Measurements from ENCODE around the gene EIF4ENIF1. TPM values are rescaled to one million over a fixed set of nuclear protein-coding genes. Genes with fewer than 3 reads are reported as not detected.
A peak's percentile ranks its signal among the peaks of the same experiment; 100 is the strongest.

The EIF4ENIF1 gene, protein sequence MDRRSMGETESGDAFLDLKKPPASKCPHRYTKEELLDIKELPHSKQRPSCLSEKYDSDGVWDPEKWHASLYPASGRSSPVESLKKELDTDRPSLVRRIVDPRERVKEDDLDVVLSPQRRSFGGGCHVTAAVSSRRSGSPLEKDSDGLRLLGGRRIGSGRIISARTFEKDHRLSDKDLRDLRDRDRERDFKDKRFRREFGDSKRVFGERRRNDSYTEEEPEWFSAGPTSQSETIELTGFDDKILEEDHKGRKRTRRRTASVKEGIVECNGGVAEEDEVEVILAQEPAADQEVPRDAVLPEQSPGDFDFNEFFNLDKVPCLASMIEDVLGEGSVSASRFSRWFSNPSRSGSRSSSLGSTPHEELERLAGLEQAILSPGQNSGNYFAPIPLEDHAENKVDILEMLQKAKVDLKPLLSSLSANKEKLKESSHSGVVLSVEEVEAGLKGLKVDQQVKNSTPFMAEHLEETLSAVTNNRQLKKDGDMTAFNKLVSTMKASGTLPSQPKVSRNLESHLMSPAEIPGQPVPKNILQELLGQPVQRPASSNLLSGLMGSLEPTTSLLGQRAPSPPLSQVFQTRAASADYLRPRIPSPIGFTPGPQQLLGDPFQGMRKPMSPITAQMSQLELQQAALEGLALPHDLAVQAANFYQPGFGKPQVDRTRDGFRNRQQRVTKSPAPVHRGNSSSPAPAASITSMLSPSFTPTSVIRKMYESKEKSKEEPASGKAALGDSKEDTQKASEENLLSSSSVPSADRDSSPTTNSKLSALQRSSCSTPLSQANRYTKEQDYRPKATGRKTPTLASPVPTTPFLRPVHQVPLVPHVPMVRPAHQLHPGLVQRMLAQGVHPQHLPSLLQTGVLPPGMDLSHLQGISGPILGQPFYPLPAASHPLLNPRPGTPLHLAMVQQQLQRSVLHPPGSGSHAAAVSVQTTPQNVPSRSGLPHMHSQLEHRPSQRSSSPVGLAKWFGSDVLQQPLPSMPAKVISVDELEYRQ
- polyA plus RNA-seq (2012; ENCODE audit: insufficient read depth, insufficient read length, low read depth), result 48.9 TPM

- no peak for TF ChIP-seq CTCF (IDR thresholded peaks at IDR 0.05; ENCODE audit: low read depth, low read length)
- no peaks in the 10 kb centered on the region for H3K4me1 ChIP-seq
- peaks cover 20% of the 10 kb centered on the region for H3K36me3 ChIP-seq
- H3K4me3 ChIP-seq (ENCODE audit: low read depth, low read length), result peak within 1 kb of the TSS; percentile 90
- H3K27me3 ChIP-seq, result no peaks in the 10 kb centered on the region
- peak; percentile 92 for DNase-seq
- no peaks in the 10 kb centered on the region for H3K9me3 ChIP-seq
These were observed at the start of gene EIF4ENIF1 for GRCh38 chr22:31489632-31490495. Gene EIF4ENIF1, minus strand, starts transcription at chr22:31489842. Its CDS starts 1,124 bp downstream, at chr22:31488718.

DNA sequence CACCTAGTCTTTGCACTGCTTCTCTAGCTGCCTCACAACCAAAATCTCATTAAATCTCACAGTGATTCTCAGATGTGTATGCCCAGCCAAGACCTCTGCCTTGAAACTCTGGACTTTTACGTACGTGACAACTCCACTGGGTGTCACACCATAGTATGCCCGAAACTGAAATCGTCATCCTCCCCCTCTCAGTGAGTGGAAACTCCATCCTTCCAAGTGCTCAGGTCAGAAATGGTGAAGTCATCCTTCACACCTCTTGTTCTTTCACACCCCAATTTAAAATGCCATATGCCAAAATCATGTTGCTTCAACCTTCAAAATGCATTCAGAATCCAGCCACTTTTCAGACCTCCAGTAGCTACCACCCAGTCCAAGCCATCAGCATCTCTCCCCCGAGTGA is 49.2 kb upstream of the EIF4ENIF1 start:
- H3K9me3 ChIP-seq, result no peaks in the 10 kb centered on the region
- no peak overlapping the region for H3K4me3 ChIP-seq (ENCODE audit: low read depth, low read length)
- no peaks in the 10 kb centered on the region for H3K27me3 ChIP-seq
- TF ChIP-seq CTCF (IDR thresholded peaks at IDR 0.05; ENCODE audit: low read depth, low read length), result no peak
- no peak for DNase-seq
- H3K36me3 ChIP-seq, result peaks cover 7% of the 10 kb centered on the region; the same call in 1 of the 2 replicates
- H3K4me1 ChIP-seq, result no peaks in the 10 kb centered on the region

- H3K9me3 ChIP-seq, result no peaks in the 10 kb centered on the region
- no peaks in the 10 kb centered on the region for H3K4me1 ChIP-seq
- H3K27me3 ChIP-seq, result no peaks in the 10 kb centered on the region
- no peak overlapping the region for H3K4me3 ChIP-seq (ENCODE audit: low read depth, low read length)
- no peak for DNase-seq
- TF ChIP-seq CTCF (IDR thresholded peaks at IDR 0.05; ENCODE audit: low read depth, low read length), result no peak
- H3K36me3 ChIP-seq, result peaks cover 7% of the 10 kb centered on the region; the same call in 1 of the 2 replicates
These were observed 47.4 kb upstream of the EIF4ENIF1 start for GRCh38 chr22:31537019-31537535.

DNA sequence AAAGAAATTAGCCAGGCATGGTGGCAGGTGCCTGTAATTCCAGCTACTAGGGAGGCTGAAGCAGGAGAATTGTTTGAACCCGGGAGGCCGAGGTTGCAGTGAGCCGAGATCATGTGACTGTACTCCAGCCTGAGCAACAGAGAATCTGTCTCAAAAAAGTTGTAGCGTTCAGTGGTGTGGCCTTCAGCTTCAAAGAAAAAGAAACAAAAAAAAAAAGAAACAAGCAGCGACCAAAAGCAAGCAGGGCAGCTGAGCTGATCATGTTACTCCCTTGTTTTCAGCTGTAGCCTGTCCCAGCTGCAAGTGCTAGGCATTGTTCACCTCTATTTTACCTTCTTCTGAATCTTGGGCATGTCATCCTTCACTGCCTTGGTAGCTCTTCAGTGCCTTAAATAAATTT is 43.7 kb upstream of the EIF4ENIF1 start:
- no peak for TF ChIP-seq CTCF (IDR thresholded peaks at IDR 0.05; ENCODE audit: low read depth, low read length)
- H3K4me3 ChIP-seq (ENCODE audit: low read depth, low read length), result no peak overlapping the region
- H3K36me3 ChIP-seq, result no peaks in the 10 kb centered on the region; the same call in 1 of the 2 replicates
- no peaks in the 10 kb centered on the region for H3K4me1 ChIP-seq
- H3K9me3 ChIP-seq, result no peaks in the 10 kb centered on the region
- DNase-seq, result no peak
- H3K27me3 ChIP-seq, result no peaks in the 10 kb centered on the region

GRCh38 chr22:31532060-31532459 is 42.4 kb upstream of the EIF4ENIF1 start:
- DNase-seq, result no peak
- Histone ChIP-seq H3K27me3 (no peaks in the 10 kb centered on the region), H3K4me3 (ENCODE audit: low read depth, low read length) (no peak overlapping the region), H3K36me3 (no peaks in the 10 kb centered on the region; the same call in 1 of the 2 replicates), H3K9me3 (no peaks in the 10 kb centered on the region), H3K4me1 (no peaks in the 10 kb centered on the region)
- no peak for TF ChIP-seq CTCF (IDR thresholded peaks at IDR 0.05; ENCODE audit: low read depth, low read length)
